ENCODE data around the gene HIF1A.
A peak's percentile ranks its signal among the peaks of the same experiment; 100 is the strongest.
"Not testable (repeated sequence)": the region's sequence is repeated elsewhere in the genome, so short reads cannot be mapped to it uniquely, and the experiment has no call there.

The HIF1A gene

GRCh38 chr14:61749867-61750266, 54.6 kb downstream of the HIF1A start:
- DNase-seq, result no peak

DNA sequence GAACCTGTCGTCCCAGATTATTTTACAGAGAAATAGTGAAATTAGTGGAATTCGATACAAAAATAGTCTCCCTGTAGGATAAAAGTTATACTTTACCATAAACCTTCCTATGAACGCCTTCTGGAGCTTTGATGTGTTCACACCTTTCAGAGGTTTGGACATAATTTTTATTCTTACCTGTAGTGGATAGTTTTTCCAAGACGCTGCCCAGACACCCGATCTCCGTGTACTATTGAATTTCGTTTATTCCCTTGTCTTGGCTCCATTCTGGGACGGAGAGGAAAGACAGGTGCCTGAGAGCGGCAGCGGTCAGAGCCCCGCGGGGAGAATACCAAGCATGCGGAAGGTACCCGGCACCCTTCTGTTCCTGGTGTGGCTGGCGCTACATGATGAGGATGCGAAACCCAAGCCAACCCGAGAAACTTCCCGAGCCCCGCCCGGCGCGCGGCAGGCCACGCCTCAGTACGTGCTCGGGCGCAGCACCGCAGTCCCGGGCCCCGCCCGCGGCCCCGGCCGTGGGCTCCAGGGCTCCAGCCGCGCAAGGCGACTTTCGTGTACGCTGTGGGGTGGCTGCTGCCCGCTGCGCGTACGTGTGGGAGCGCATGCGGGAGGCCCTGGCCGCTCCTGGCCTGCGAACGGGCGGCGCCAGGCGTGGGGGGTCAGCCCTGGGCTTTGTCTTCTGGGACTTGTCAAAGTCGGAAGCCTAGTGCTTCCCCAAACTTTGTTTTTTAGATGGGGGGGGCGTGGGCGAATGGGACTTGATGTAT, 55.6 kb downstream of the HIF1A start:
- DNase-seq, result peak; percentile 91

GRCh38 chr14:61751475-61751989, 56.2 kb downstream of the HIF1A start:
- DNase-seq, result no peak

GRCh38 chr14:61752626-61753025, 57.3 kb downstream of the HIF1A start:
- DNase-seq, result no peak

DNA sequence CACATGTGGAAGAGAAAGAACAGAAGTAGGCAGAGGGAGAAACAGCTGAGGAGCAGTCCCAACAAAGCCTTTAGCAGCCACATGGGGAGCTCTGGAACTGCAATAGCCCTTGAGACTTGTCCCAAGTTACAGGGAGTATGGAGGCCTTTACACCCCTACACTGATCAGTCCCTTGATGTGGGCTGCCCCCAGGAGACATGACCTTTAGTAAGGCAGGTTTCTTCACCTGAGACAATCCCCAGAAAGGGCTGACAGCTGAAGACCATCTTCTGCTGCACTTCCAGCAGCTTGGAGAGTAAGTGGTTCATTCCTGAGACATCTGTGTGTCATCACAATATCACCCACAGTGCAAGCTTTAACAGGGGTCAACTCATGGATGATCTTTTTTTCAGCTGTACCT, 58.3 kb downstream of the HIF1A start:
- DNase-seq, result no peak

- DNase-seq, result no peak
Observed at GRCh38 chr14:61754627-61755381, 59.5 kb downstream of the HIF1A start.

DNA sequence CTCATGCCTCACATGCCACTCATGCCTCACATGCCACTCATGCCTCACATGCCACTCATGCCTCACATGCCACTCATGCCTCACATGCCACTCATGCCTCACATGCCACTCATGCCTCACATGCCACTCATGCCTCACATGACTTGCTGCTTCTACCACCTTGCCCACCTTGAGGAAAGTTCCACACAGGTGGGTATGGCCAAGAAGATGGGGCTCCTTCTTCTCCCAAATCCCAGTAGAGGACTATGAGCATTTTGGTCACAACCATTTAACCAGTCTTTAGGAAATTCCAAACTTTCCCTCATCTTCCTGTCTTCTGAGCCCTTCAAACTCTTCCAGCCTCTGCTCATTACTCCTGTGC, 60.0 kb downstream of the HIF1A start:
- DNase-seq, result not testable (repeated sequence)

DNA sequence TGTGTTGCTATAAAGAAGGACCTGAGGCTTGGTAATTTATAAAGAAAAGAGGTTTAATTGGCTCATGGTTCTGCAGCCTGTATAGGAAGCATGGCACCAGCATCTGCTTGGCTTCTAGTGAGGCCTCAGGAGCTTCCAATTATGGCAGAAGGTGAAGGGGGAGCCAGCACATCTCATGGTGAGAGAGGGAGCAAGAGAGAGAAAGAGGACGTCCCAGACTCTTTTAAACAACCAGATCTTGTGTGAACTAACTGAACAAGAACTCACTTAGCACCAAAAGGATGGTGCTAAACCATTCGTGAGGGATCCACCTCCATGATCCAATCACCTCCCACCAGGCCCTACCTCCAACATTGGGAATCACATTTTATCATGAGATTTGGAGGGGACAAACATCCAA, 60.8 kb downstream of the HIF1A start:
- no peak for DNase-seq

DNA sequence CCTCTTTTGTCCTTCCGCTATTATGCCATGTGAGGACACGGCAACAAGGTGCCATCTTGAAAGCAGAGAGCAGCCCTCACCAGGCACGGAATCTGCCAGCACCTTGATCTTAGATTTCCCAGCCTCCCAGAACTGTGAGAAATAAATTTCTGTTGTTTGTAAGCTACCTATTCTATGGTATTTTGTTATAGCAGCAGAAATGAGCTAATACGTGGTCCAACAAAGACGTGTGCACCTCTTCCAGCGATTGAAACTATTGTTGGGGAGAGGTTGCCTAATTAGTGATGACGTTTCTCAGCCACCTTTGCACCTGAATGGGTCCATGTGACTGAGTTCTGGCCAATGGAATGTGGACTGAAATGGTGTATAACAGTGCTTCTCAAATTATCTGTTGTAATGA, 64.6 kb downstream of the HIF1A start:
- DNase-seq, result no peak

- no peak for DNase-seq
Observed at GRCh38 chr14:61761557-61761956, 66.2 kb downstream of the HIF1A start.

DNA sequence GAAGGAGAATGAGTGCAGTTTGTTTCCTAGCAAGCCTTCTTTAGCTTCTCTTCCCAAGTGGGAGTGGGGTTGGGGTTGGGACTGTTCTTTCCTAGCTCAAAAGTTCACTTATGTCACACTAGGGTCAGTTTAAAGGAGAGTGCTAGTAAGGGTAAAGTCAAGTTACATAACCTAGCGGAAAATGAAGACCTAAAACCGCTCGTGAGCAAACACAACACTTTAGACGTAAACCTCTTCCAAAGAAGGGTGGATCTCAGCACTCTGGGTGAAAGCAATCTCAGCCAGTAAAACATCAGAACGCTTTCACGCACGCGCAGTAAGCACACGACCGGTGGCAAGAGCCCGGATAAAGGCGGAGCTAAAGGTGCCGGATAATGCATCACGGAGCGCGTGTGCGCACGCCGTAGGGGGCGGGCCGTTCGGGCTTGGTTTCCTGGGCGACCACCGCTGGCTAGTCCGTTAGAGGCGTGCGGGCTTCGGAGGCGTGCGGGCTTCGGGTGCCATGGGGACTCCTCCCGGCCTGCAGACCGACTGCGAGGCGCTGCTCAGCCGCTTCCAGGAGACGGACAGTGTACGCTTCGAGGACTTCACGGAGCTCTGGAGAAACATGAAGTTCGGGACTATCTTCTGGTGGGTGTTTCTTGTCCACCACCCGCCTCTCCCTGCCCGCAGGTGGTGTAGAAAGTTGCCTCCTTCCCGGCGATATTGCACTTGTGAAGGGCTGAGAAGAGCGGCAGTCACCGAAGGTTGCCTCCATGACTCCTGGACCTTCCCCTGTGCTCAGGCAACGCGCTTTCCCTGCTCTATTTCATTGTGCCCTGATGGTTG, 66.9 kb downstream of the HIF1A start, which contains the start of gene SNAPC1:
SNAPC1 (plus strand) TSS at position 462 of the 828 bp plus-strand sequence; CDS start at position 503, 41 bp downstream.
- peak; percentile 98 for DNase-seq

DNA sequence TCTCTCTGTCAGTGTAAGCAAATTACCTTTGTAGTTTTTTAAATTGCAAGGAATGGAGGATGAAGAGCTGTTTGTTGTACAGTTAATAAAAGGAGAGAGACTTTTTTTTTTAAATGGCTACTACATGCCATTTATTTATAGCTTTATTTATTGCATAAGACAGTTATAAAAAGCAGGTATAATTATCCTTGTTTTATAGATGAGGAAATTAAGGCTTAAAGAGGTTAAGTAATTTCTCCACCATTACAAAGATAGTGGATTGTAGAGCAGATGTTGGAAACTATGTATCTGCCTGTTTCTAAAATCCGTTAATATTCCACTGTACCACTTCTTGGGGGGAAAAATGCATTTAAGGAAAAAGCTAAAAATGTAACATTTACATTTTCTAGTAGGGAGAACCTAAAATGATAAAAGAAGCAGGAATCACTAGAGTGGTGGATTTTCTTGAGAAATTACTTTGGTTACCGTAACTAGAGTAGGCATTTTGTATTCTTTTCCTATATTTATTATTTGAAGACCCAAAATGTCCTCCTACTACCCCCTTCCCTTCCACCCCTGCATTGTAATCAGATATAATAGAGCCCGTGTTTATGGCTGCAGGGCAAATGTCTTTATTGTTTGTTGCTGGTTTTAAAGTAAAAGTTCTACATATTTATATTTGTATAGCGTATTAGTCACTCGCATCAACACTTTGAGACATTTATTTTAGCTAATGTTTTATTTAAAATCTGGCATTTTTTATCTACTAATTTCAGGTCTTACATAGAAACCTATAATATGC, 69.2 kb downstream of the HIF1A start:
- DNase-seq, result no peak

GRCh38 chr14:61765225-61765943, 70.1 kb downstream of the HIF1A start:
- DNase-seq, result no peak

DNA sequence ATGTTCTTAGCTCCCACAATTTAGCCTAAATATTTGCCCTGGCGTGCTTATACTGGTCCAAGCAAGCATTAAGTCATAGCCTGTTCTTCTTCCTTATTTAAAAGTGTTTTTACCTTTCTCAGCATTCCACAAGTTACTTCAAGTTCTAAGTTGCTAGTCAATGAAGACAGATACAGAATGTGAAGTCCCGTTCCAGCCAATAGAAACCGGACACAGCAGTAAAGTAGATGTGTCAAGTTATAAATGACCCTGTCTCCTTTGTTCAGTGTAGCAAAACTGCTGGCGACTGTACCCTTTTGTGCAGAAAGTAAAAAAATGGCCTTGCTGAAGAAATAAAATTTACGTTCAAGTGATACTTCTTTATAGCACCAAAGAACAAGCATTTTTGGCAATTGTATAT, 70.8 kb downstream of the HIF1A start:
- DNase-seq, result no peak

DNA sequence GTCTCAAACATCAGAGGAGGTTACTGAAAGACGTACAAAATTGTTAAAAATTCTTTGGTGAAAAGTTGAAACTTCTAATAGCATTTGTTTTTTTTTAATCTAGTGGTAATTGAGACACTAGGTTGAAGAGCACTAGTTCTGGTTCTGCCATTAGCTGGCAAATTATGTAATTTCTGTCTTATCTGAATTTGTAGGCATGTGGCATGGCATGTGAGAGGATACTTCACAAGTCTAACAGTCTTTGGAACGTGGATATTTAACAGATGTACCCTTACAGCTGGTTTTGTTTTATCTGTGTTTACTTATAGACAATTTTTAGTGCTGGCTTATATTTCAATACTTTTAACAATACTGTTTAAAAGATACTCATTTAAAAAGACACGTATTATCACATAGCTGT, 72.9 kb downstream of the HIF1A start:
- no peak for DNase-seq

GRCh38 chr14:61769893-61770292, 74.6 kb downstream of the HIF1A start:
- no peak for DNase-seq

- no peak for DNase-seq
Observed at GRCh38 chr14:61774861-61775260, 79.5 kb downstream of the HIF1A start.

DNA sequence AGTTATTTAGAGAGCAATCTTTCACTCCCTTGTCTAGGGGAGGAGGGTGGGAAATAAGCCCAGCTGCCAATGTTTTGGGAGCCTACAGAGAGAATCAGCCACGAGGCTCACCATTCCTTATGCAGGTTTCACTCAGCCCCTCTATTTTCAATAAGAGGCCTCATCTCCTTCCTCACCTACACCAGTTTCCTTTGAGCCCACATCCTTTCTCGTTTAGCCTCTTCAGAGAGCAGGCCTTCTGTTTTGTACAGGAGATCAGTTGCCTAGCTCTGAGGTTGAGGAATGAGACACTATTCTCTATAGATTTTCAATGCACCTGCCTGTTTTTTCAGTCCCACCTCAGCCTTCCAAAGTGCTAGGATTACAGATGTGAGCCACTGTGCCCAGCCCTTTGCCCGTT, 84.8 kb downstream of the HIF1A start:
- DNase-seq, result peak; percentile 53

GRCh38 chr14:61797309-61797708, 102.0 kb downstream of the HIF1A start:
- no peak for DNase-seq
